HepG2 (cell line): Measurements from ENCODE around the gene SLC38A3. TPM values are rescaled to one million over a fixed set of nuclear protein-coding genes. Genes with fewer than 3 reads are reported as not detected.

Experiments used
- ATAC-seq: fragments of 200-7000 bp; cut with Tn5 transposase; 3 replicates; pipeline ENCODE4 v1.9.1; 2020; ENCODE audit warnings: mild to moderate bottlenecking, moderate library complexity
- BruUV-seq: library from RNA; stranded (reverse); fragments of 400-500 nt; replicated peaks from 2 replicates; lab custom pipeline; 2021; lab: Mats Ljungman, UMichigan
- CTCF ChIA-PET: fragments of 300-600 bp; formaldehyde crosslinking; extraction: SDS; loops from one replicate; lab custom pipeline; 2021; ENCODE audit warnings: low total read pairs, inconsistent platforms, low intra/inter-chr PET ratio; lab: Yijun Ruan, JAX
- POLR2A ChIA-PET: fragments of 350-600 bp; sonication (Branson Sonifier 250); formaldehyde crosslinking; loops from one replicate; lab custom pipeline; 2020; ENCODE audit warnings: antibody characterized with exemption, inconsistent platforms; lab: Yijun Ruan, JAX
- DNase-seq: peaks from one replicate; pipeline ENCODE4 v3.0.0-alpha.2; 2015; ENCODE audit warnings: low spot score
- FAIRE-seq: peaks from 3 replicates; lab custom pipeline; 2011; peaks lifted over from hg19 to GRCh38; lab: Jason Lieb, UNC
- H2AFZ ChIP-seq: one replicate; pipeline ENCODE4 v1.6.1; 2011; ENCODE audit warnings: low read length, inconsistent platforms
- H3K27ac ChIP-seq: fragments of 300-600 bp; 3 replicates; pipeline ENCODE4 v1.8.0; 2011; ENCODE audit warnings: mixed run types, mild to moderate bottlenecking, mixed read lengths, low read length, inconsistent platforms; ENCODE audit not compliant: insufficient read depth; ENCODE audit errors: extremely low read length
- H3K27me3 ChIP-seq, 2 experiments: fragments of 200-600 bp in 1 of 2; 2 replicates in 1 of 2; 3 replicates in 1 of 2; pipeline versions ENCODE4 v1.6.0 to v1.8.0; 2011; ENCODE audit warnings: low read length in 2 of 2, mild to moderate bottlenecking in 2 of 2, moderate library complexity in 2 of 2, inconsistent platforms in 1 of 2; ENCODE audit not compliant: insufficient read depth in 2 of 2, control insufficient read depth in 1 of 2
- H3K36me3 ChIP-seq, 2 experiments: fragments of 200-600 bp in 1 of 2; replicated peaks in 1 of 2; 2 replicates in 1 of 2; 3 replicates in 1 of 2; pipeline versions ENCODE4 v1.5.1 to v1.8.0; 2011; ENCODE audit warnings: low read length in 2 of 2, inconsistent platforms in 1 of 2; ENCODE audit not compliant: insufficient read depth in 2 of 2, control insufficient read depth in 1 of 2
- H3K4me1 ChIP-seq: 2 replicates; pipeline ENCODE4 v1.5.1; 2012; ENCODE audit warnings: low read length, inconsistent platforms; ENCODE audit not compliant: insufficient read depth
- H3K4me2 ChIP-seq: 2 replicates; pipeline ENCODE4 v1.6.0; 2011; ENCODE audit warnings: low read depth, low read length, inconsistent platforms
- H3K4me3 ChIP-seq, 3 experiments: fragments of 200-600 bp in 1 of 3; sonication (generic), shearing (Covaris generic) in 1 of 3; replicated peaks in 1 of 3; 2 replicates each; pipeline ENCODE4 v1.5.1; 2011 to 2016; ENCODE audit warnings: low read length in 3 of 3, inconsistent platforms in 2 of 3, low read depth in 2 of 3, mild to moderate bottlenecking in 2 of 3, control low read depth in 1 of 3, mixed read lengths in 1 of 3; ENCODE audit not compliant: insufficient read depth in 1 of 3
- H3K79me2 ChIP-seq: one replicate; pipeline ENCODE4 v1.6.1; 2011; ENCODE audit warnings: low read length, inconsistent platforms; ENCODE audit not compliant: insufficient read depth
- H3K9ac ChIP-seq: 2 replicates; pipeline ENCODE4 v1.6.0; 2011; ENCODE audit warnings: mild to moderate bottlenecking, low read depth, low read length, inconsistent platforms; ENCODE audit not compliant: insufficient read depth
- H3K9me3 ChIP-seq: 2 replicates; pipeline ENCODE4 v1.5.1; 2012; ENCODE audit warnings: mild to moderate bottlenecking, low read length
- H4K20me1 ChIP-seq: 2 replicates; pipeline ENCODE4 v1.6.0; 2011; ENCODE audit warnings: inconsistent platforms, mild to moderate bottlenecking, low read length, moderate library complexity; ENCODE audit not compliant: insufficient read depth
- FOXP1 ChIP-seq, 2 experiments: fragments of 450-650 bp in 1 of 2; IDR thresholded peaks; 2 replicates each; pipeline ENCODE4 v1.6.1; 2017 to 2018; ENCODE audit warnings: antibody characterized with exemption in 1 of 2
- GABPA ChIP-seq, 2 experiments: IDR thresholded peaks; 2 replicates each; pipeline ENCODE4 v1.6.1; 2011 to 2016; ENCODE audit warnings: low read depth in 2 of 2, low read length in 1 of 2, missing biosample characterization in 1 of 2, missing genetic modification characterization in 1 of 2
- GABPB1 ChIP-seq: IDR thresholded peaks from 2 replicates; pipeline ENCODE4 v1.6.1; 2016; ENCODE audit warnings: mild to moderate bottlenecking, missing genetic modification reagents, moderate library complexity, missing compliant biosample characterization
- GTF2F1 ChIP-seq: fragments of 150-350 bp; IDR thresholded peaks from 2 replicates; pipeline ENCODE4 v1.6.1; 2014; ENCODE audit warnings: low read length
- MEIS2 ChIP-seq: sonication (generic); formaldehyde crosslinking; IDR thresholded peaks from 2 replicates; pipeline ENCODE4 v1.9.0; 2021; ENCODE audit warnings: mild to moderate bottlenecking, missing genetic modification reagents
- MTA3 ChIP-seq: sonication (generic); formaldehyde crosslinking; IDR thresholded peaks from 2 replicates; pipeline ENCODE4 v1.4.0; 2020; ENCODE audit warnings: missing genetic modification reagents
- TRIM24 ChIP-seq: sonication (generic); formaldehyde crosslinking; IDR thresholded peaks from 2 replicates; pipeline ENCODE4 v1.8.0; 2022; ENCODE audit warnings: mild to moderate bottlenecking, missing genetic modification reagents
- WGBS: methylation state at CpG from one replicate; pipeline ENCODE4 v1.1.6; 2017; ENCODE audit warnings: low lambda C conversion rate; 5-methylcytosine and 5-hydroxymethylcytosine counted together
- in situ Hi-C: cut with HindIII; loops from 2 replicates; pipeline ENCODE4 v1.10.0; 2017; ENCODE audit warnings: low pct_unique_long_range_greater_than_20kb; ENCODE audit not compliant: extremely low pct_ligation_motif_present
- intact Hi-C: fragments of 100-400 bp; cut with micrococcal nuclease; formaldehyde crosslinking; loops from one replicate; pipeline ENCODE4 v1.10.0; 2022; ENCODE audit not compliant: unreplicated experiment
- polyA plus RNA-seq, 8 experiments: library from polyadenylated mRNA; depleted of rRNA in 3 of 8; stranded (reverse) in 7 of 8; unstranded in 1 of 8; fragments of >200 nt; fragmentation: Illumina TruSeq in 4 of 8; extraction: Trizol in 4 of 8; gene quantifications; 2 replicates each; pipeline versions ENCODE4 v1.2.1 to v1.2.3, GENCODE V29; 2011 to 2016; ENCODE audit warnings: low read depth in 4 of 8, missing spikeins in 1 of 8, mixed read lengths in 1 of 8; ENCODE audit not compliant: insufficient read depth in 1 of 8
- total RNA-seq, 5 experiments: library from RNA; depleted of rRNA; stranded (reverse); fragments of >200 nt; fragmentation: Illumina TruSeq; extraction: Trizol; gene quantifications; 2 replicates each; pipeline ENCODE4 v1.2.3, GENCODE V29; 2016; ENCODE audit warnings: low read depth in 1 of 5
- TF ChIP-seq, protein P1 (sequence below): IDR thresholded peaks from 2 replicates; pipeline ENCODE4 v1.6.1; 2012; ENCODE audit warnings: inconsistent platforms
- TF ChIP-seq, protein P2 (sequence below): sonication (generic); formaldehyde crosslinking; IDR thresholded peaks from 2 replicates; pipeline ENCODE4 v1.5.1; 2020; ENCODE audit warnings: mild to moderate bottlenecking, missing genetic modification reagents, moderate library complexity

SLC38A3 gene
- total and polyA plus RNA-seq, 2 of the 13 experiments (the other 11 are each of a cell fraction or from before 2014, with no cell fraction given) = 29.8 to 164 TPM

DNA sequence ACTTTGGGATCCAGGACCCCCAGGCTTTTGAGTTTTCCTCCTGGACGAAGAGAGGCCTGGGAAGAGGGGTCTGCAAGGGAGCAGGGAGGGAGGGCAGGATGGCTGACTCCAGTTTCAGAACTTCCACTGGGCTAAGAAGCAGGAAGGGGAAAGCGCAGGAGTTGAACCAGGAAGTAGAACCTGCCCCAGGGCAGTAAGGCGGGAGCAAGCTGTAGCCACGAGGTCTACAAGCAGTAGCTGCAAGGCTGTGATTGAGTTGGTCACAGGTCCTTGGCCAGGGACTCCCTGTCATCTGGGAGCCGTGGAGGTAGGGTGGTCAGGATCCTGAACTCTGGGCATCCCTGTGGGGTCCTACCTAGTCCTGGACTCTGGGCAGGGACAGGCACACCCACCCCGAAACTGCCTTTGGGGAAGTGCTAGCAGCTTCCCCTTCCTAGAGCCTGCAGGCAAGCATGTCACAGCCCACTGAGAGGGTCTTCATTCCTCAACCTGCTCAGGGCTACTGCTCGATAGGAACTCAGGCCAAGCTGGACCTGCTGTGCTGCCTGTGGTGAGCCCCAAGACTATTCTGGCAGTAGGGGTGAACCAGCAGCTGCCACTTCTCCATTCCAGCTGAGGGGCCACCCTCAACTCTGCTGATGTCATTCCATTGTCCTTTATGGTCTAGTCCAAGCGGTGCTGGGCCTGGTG lies 25.2 kb downstream of the SLC38A3 start:
- no peak for TF ChIP-seq GTF2F1
- TF ChIP-seq, protein P1, sequence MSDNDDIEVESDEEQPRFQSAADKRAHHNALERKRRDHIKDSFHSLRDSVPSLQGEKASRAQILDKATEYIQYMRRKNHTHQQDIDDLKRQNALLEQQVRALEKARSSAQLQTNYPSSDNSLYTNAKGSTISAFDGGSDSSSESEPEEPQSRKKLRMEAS = peak; percentile 40; the same call in 1 of the 2 replicates
- 0 out of 2 replicates have a peak, but pooled peaks have one; percentile 37 for TF ChIP-seq GABPB1 (CRISPR knock-in tag)
- no peak for TF ChIP-seq MTA3 (CRISPR knock-in tag)
- TF ChIP-seq, protein P2, sequence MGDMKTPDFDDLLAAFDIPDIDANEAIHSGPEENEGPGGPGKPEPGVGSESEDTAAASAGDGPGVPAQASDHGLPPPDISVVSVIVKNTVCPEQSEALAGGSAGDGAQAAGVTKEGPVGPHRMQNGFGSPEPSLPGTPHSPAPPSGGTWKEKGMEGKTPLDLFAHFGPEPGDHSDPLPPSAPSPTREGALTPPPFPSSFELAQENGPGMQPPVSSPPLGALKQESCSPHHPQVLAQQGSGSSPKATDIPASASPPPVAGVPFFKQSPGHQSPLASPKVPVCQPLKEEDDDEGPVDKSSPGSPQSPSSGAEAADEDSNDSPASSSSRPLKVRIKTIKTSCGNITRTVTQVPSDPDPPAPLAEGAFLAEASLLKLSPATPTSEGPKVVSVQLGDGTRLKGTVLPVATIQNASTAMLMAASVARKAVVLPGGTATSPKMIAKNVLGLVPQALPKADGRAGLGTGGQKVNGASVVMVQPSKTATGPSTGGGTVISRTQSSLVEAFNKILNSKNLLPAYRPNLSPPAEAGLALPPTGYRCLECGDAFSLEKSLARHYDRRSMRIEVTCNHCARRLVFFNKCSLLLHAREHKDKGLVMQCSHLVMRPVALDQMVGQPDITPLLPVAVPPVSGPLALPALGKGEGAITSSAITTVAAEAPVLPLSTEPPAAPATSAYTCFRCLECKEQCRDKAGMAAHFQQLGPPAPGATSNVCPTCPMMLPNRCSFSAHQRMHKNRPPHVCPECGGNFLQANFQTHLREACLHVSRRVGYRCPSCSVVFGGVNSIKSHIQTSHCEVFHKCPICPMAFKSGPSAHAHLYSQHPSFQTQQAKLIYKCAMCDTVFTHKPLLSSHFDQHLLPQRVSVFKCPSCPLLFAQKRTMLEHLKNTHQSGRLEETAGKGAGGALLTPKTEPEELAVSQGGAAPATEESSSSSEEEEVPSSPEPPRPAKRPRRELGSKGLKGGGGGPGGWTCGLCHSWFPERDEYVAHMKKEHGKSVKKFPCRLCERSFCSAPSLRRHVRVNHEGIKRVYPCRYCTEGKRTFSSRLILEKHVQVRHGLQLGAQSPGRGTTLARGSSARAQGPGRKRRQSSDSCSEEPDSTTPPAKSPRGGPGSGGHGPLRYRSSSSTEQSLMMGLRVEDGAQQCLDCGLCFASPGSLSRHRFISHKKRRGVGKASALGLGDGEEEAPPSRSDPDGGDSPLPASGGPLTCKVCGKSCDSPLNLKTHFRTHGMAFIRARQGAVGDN (CRISPR knock-in tag) = peak; percentile 33
- no peak for TF ChIP-seq FOXP1 (IDR thresholded peaks at IDR 0.05)
- TF ChIP-seq FOXP1 (CRISPR knock-in tag; IDR thresholded peaks at IDR 0.05) = no peak
- TF ChIP-seq MEIS2 = no peak
- no peak for TF ChIP-seq GABPA (IDR thresholded peaks at IDR 0.05; ENCODE audit: low read depth, low read length)
- TF ChIP-seq GABPA (CRISPR knock-in tag; IDR thresholded peaks at IDR 0.05; ENCODE audit: low read depth) = peak; percentile 67
- TF ChIP-seq TRIM24 (CRISPR knock-in tag) = no peak
- Histone ChIP-seq H3K27me3 (no peaks in the 10 kb centered on the region), H3K79me2 (no peaks in the 10 kb centered on the region), H4K20me1 (no peaks in the 10 kb centered on the region), H3K27ac (no peak overlapping the region), H3K9me3 (no peaks in the 10 kb centered on the region), H3K4me1 (peaks cover 74% of the 10 kb centered on the region), H2AFZ (no peak overlapping the region), H3K4me2 (no peak overlapping the region), H3K9ac (no peak overlapping the region), H3K36me3 (no peaks in the 10 kb centered on the region; a peak in 1 of 5 replicates), H3K4me3 (no peak overlapping the region)
- 72% methylated on average over 4 of the region's 8 CpGs for WGBS
- FAIRE-seq (no peak), ATAC-seq (no peak), DNase-seq (no peak)
- POLR2A ChIA-PET = interaction anchor here (0.9 to 7.3 kb wide), 8 partner anchors 20 to 76 kb away, joined by 3 to 117 read pairs (median 8); no protein-coding TSS in a partner anchor
- CTCF ChIA-PET = no interaction called here
- BruUV-seq = no TSS peak
- in situ Hi-C loops = no loop called here
- intact Hi-C loops = no loop called here
